VCaP (cell line): Measurements from ENCODE around the gene MYOM3.

Source experiments
- H3K27ac ChIP-seq: fragments of 450-650 bp; 2 replicates; pipeline ENCODE4 v1.5.1; 2017
- CTCF ChIP-seq: fragments of 450-650 bp; conservative IDR thresholded peaks from 2 replicates; pipeline ENCODE4 v1.5.1; 2017; ENCODE audit warnings: mild to moderate bottlenecking, moderate library complexity

The MYOM3 gene

GRCh38 chr1:24093732-24094131 lies 18.2 kb downstream of the MYOM3 start:
- TF ChIP-seq CTCF = no peak
- H3K27ac ChIP-seq = no peak overlapping the region

- no peak for TF ChIP-seq CTCF
- H3K27ac ChIP-seq = no peak overlapping the region
Observed at GRCh38 chr1:24092979-24093378, 19.0 kb downstream of the MYOM3 start.

- no peak for TF ChIP-seq CTCF
- no peak overlapping the region for H3K27ac ChIP-seq
Observed at GRCh38 chr1:24091971-24092482, 19.9 kb downstream of the MYOM3 start.

GRCh38 chr1:24090736-24091135 lies 21.2 kb downstream of the MYOM3 start:
- no peak overlapping the region for H3K27ac ChIP-seq
- TF ChIP-seq CTCF = no peak

- no peak for TF ChIP-seq CTCF
- no peak overlapping the region for H3K27ac ChIP-seq
Observed at GRCh38 chr1:24089743-24090555, 22.0 kb downstream of the MYOM3 start.

GRCh38 chr1:24089027-24089742 lies 22.8 kb downstream of the MYOM3 start:
- no peak overlapping the region for H3K27ac ChIP-seq
- no peak for TF ChIP-seq CTCF

- no peak overlapping the region for H3K27ac ChIP-seq
- no peak for TF ChIP-seq CTCF
Observed at GRCh38 chr1:24086466-24086865, 25.5 kb downstream of the MYOM3 start.
